Measurements from ENCODE around the gene NCKAP5. TPM values are rescaled to one million over a fixed set of nuclear protein-coding genes. Genes with fewer than 3 reads are reported as not detected.

NCKAP5 gene
- total RNA-seq, 1 donor from 2014 or later: 7.4 TPM

GRCh38 chr2:132929786-132930185 is 638.5 kb downstream of the NCKAP5 start:
- TF ChIP-seq CTCF (IDR thresholded peaks at IDR 0.05; ENCODE audit: unreplicated experiment): no peak
- Mint-ChIP-seq H3K27ac (ENCODE audit: unreplicated experiment) (no peak overlapping the region), H3K4me3 (ENCODE audit: unreplicated experiment) (no peak overlapping the region), H3K36me3 (ENCODE audit: low read depth, unreplicated experiment) (no peaks in the 10 kb centered on the region), H3K9me3 (ENCODE audit: unreplicated experiment) (no peaks in the 10 kb centered on the region), H3K4me1 (ENCODE audit: unreplicated experiment) (no peaks in the 10 kb centered on the region), H3K27me3 (ENCODE audit: unreplicated experiment) (no peaks in the 10 kb centered on the region)
- no peak for DNase-seq (ENCODE audit: low spot score)

- H3K4me3 Mint-ChIP-seq (ENCODE audit: unreplicated experiment): no peak overlapping the region
- TF ChIP-seq CTCF (IDR thresholded peaks at IDR 0.05; ENCODE audit: unreplicated experiment): no peak
Observed at GRCh38 chr2:132923787-132924186, 644.5 kb downstream of the NCKAP5 start.

GRCh38 chr2:132915812-132916549 is 652.3 kb downstream of the NCKAP5 start:
- Mint-ChIP-seq H3K4me1 (ENCODE audit: unreplicated experiment) (no peaks in the 10 kb centered on the region), H3K9me3 (ENCODE audit: unreplicated experiment) (no peaks in the 10 kb centered on the region), H3K36me3 (ENCODE audit: low read depth, unreplicated experiment) (no peaks in the 10 kb centered on the region), H3K27ac (ENCODE audit: unreplicated experiment) (no peak overlapping the region), H3K27me3 (ENCODE audit: unreplicated experiment) (no peaks in the 10 kb centered on the region), H3K4me3 (ENCODE audit: unreplicated experiment) (no peak overlapping the region)
- no peak for TF ChIP-seq CTCF (IDR thresholded peaks at IDR 0.05; ENCODE audit: unreplicated experiment)
- no peak for DNase-seq (ENCODE audit: low spot score)

More at GRCh38 chr2:132923787-132924186, 644.5 kb downstream of the NCKAP5 start:
- no peaks in the 10 kb centered on the region for H3K4me1 Mint-ChIP-seq (ENCODE audit: unreplicated experiment)
- H3K9me3 Mint-ChIP-seq (ENCODE audit: unreplicated experiment): no peaks in the 10 kb centered on the region
- no peaks in the 10 kb centered on the region for H3K27me3 Mint-ChIP-seq (ENCODE audit: unreplicated experiment)
- DNase-seq (ENCODE audit: low spot score): no peak
- no peak overlapping the region for H3K27ac Mint-ChIP-seq (ENCODE audit: unreplicated experiment)
- H3K36me3 Mint-ChIP-seq (ENCODE audit: low read depth, unreplicated experiment): no peaks in the 10 kb centered on the region

GRCh38 chr2:132911726-132912724 is 656.2 kb downstream of the NCKAP5 start:
- Mint-ChIP-seq H3K27me3 (ENCODE audit: unreplicated experiment) (peaks cover 2% of the 10 kb centered on the region), H3K4me3 (ENCODE audit: unreplicated experiment) (no peak overlapping the region), H3K27ac (ENCODE audit: unreplicated experiment) (no peak overlapping the region), H3K4me1 (ENCODE audit: unreplicated experiment) (no peaks in the 10 kb centered on the region), H3K36me3 (ENCODE audit: low read depth, unreplicated experiment) (no peaks in the 10 kb centered on the region), H3K9me3 (ENCODE audit: unreplicated experiment) (no peaks in the 10 kb centered on the region)
- no peak for DNase-seq (ENCODE audit: low spot score)
- no peak for TF ChIP-seq CTCF (IDR thresholded peaks at IDR 0.05; ENCODE audit: unreplicated experiment)
